ENCODE results near the gene C1QTNF6. TPM values are rescaled to one million over a fixed set of nuclear protein-coding genes. Genes with fewer than 3 reads are reported as not detected.

The C1QTNF6 gene
- polyA plus RNA-seq, 1 donor from 2014 or later = 5.3 TPM

DNA sequence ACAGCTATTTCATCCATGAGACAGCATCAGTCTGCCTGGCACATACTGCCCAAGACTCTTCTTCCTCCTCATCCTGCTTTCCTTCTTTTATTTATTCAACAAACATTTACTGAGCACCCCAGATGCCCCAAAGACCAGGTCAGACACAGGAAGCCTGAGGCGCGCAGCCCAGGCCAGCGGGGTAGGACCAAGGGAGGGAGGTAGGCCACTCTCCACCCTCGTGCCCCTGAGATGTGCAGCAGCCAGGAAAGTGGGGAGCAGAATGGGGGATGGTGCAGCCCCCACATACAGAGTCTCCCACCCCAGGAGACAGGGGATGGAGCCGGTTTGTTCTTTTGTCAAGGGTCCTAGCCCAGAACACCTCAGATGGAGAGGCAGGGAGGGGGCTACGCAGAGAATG lies 34.1 kb downstream of the C1QTNF6 start:
- H3K36me3 ChIP-seq (ENCODE audit: insufficient read depth, low read length) = no peaks in the 10 kb centered on the region
- no peaks in the 10 kb centered on the region for H3K9me2 ChIP-seq (ENCODE audit: insufficient read depth, low read length)
- no peak overlapping the region for H3K4me2 ChIP-seq (ENCODE audit: low read length)
- no peaks in the 10 kb centered on the region for H4K20me1 ChIP-seq (ENCODE audit: insufficient read depth)
- no peak overlapping the region for H3K9ac ChIP-seq (ENCODE audit: low read length)
- no peak overlapping the region for H2AFZ ChIP-seq (ENCODE audit: low read depth, low read length)
- TF ChIP-seq, protein P1, sequence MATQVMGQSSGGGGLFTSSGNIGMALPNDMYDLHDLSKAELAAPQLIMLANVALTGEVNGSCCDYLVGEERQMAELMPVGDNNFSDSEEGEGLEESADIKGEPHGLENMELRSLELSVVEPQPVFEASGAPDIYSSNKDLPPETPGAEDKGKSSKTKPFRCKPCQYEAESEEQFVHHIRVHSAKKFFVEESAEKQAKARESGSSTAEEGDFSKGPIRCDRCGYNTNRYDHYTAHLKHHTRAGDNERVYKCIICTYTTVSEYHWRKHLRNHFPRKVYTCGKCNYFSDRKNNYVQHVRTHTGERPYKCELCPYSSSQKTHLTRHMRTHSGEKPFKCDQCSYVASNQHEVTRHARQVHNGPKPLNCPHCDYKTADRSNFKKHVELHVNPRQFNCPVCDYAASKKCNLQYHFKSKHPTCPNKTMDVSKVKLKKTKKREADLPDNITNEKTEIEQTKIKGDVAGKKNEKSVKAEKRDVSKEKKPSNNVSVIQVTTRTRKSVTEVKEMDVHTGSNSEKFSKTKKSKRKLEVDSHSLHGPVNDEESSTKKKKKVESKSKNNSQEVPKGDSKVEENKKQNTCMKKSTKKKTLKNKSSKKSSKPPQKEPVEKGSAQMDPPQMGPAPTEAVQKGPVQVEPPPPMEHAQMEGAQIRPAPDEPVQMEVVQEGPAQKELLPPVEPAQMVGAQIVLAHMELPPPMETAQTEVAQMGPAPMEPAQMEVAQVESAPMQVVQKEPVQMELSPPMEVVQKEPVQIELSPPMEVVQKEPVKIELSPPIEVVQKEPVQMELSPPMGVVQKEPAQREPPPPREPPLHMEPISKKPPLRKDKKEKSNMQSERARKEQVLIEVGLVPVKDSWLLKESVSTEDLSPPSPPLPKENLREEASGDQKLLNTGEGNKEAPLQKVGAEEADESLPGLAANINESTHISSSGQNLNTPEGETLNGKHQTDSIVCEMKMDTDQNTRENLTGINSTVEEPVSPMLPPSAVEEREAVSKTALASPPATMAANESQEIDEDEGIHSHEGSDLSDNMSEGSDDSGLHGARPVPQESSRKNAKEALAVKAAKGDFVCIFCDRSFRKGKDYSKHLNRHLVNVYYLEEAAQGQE (IDR thresholded peaks at IDR 0.05; ENCODE audit: borderline replicate concordance) = no peak
- TF ChIP-seq MXI1 (conservative IDR thresholded peaks at IDR 0.05; ENCODE audit: poor library complexity, severe bottlenecking) (no peak), RAD21 (conservative IDR thresholded peaks at IDR 0.05) (no peak), EP300 (conservative IDR thresholded peaks at IDR 0.05; ENCODE audit: poor library complexity, severe bottlenecking) (no peak), POLR2AphosphoS5 (IDR thresholded peaks at IDR 0.05) (no peak), EZH2 (IDR thresholded peaks at IDR 0.05; ENCODE audit: borderline replicate concordance, insufficient read depth, low read length, poor library complexity, severe bottlenecking) (no peak)
- H3K27me3 ChIP-seq (ENCODE audit: insufficient read depth, low read depth, low read length) = no peaks in the 10 kb centered on the region
- no peaks in the 10 kb centered on the region for H3K9me3 ChIP-seq (ENCODE audit: low read length)
- H3F3A ChIP-seq (ENCODE audit: insufficient read depth, low read length, poor library complexity, severe bottlenecking) = no peaks in the 10 kb centered on the region
- no peak overlapping the region for H3K4me3 ChIP-seq (ENCODE audit: low read length)
- no peaks in the 10 kb centered on the region for H3K79me2 ChIP-seq (replicated peaks; ENCODE audit: insufficient read depth, low read length)
- no peak overlapping the region for H3K27ac ChIP-seq (ENCODE audit: low read length)

DNA sequence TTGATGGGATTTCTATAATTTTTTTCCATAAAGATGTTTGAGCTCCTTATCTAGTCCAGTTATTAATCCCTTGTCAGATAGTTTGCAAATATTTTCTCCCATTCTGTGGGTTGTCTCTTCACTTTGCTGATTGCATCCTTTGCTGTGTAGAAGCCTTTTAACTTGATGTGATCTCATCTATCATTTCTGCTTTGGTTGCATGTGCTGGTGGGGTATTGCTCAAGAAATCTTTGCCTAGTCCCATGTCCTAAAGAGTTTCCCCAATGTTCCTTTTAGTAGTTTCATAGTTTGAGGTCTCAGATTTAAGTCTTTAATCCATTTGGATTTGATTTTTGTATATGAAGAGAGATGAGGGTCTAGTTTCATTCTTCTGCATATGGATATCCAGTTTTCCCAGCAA lies 36.6 kb downstream of the C1QTNF6 start:
- Histone ChIP-seq H3K79me2 (replicated peaks; ENCODE audit: insufficient read depth, low read length) (no peaks in the 10 kb centered on the region), H3K36me3 (ENCODE audit: insufficient read depth, low read length) (no peaks in the 10 kb centered on the region), H3K27me3 (ENCODE audit: insufficient read depth, low read depth, low read length) (no peaks in the 10 kb centered on the region), H3K9ac (ENCODE audit: low read length) (no peak overlapping the region), H3K9me3 (ENCODE audit: low read length) (no peaks in the 10 kb centered on the region), H3K9me2 (ENCODE audit: insufficient read depth, low read length) (no peaks in the 10 kb centered on the region), H2AFZ (ENCODE audit: low read depth, low read length) (no peak overlapping the region), H3K27ac (ENCODE audit: low read length) (no peak overlapping the region), H3K4me2 (ENCODE audit: low read length) (no peak overlapping the region), H3F3A (ENCODE audit: insufficient read depth, low read length, poor library complexity, severe bottlenecking) (no peaks in the 10 kb centered on the region), H3K4me3 (ENCODE audit: low read length) (no peak overlapping the region), H4K20me1 (ENCODE audit: insufficient read depth) (no peaks in the 10 kb centered on the region)
- no peak for TF ChIP-seq EP300 (conservative IDR thresholded peaks at IDR 0.05; ENCODE audit: poor library complexity, severe bottlenecking)
- TF ChIP-seq RAD21 (conservative IDR thresholded peaks at IDR 0.05) = no peak
- TF ChIP-seq, protein P1 (IDR thresholded peaks at IDR 0.05; ENCODE audit: borderline replicate concordance) = no peak
- TF ChIP-seq SMC3 (conservative IDR thresholded peaks at IDR 0.05; ENCODE audit: poor library complexity) = no peak
- no peak for TF ChIP-seq EZH2 (IDR thresholded peaks at IDR 0.05; ENCODE audit: borderline replicate concordance, insufficient read depth, low read length, poor library complexity, severe bottlenecking)
- no peak for TF ChIP-seq POLR2AphosphoS5 (IDR thresholded peaks at IDR 0.05)
- TF ChIP-seq, protein P2, sequence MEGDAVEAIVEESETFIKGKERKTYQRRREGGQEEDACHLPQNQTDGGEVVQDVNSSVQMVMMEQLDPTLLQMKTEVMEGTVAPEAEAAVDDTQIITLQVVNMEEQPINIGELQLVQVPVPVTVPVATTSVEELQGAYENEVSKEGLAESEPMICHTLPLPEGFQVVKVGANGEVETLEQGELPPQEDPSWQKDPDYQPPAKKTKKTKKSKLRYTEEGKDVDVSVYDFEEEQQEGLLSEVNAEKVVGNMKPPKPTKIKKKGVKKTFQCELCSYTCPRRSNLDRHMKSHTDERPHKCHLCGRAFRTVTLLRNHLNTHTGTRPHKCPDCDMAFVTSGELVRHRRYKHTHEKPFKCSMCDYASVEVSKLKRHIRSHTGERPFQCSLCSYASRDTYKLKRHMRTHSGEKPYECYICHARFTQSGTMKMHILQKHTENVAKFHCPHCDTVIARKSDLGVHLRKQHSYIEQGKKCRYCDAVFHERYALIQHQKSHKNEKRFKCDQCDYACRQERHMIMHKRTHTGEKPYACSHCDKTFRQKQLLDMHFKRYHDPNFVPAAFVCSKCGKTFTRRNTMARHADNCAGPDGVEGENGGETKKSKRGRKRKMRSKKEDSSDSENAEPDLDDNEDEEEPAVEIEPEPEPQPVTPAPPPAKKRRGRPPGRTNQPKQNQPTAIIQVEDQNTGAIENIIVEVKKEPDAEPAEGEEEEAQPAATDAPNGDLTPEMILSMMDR (IDR thresholded peaks at IDR 0.05; ENCODE audit: poor library complexity, severe bottlenecking) = no peak
- no peak for TF ChIP-seq TAF1 (IDR thresholded peaks at IDR 0.05; ENCODE audit: low read depth)
- TF ChIP-seq MXI1 (conservative IDR thresholded peaks at IDR 0.05; ENCODE audit: poor library complexity, severe bottlenecking) = no peak

Measured in neural cell (in vitro differentiated cells).